Measurements from ENCODE around the gene TRIM36.

Gene TRIM36, protein sequence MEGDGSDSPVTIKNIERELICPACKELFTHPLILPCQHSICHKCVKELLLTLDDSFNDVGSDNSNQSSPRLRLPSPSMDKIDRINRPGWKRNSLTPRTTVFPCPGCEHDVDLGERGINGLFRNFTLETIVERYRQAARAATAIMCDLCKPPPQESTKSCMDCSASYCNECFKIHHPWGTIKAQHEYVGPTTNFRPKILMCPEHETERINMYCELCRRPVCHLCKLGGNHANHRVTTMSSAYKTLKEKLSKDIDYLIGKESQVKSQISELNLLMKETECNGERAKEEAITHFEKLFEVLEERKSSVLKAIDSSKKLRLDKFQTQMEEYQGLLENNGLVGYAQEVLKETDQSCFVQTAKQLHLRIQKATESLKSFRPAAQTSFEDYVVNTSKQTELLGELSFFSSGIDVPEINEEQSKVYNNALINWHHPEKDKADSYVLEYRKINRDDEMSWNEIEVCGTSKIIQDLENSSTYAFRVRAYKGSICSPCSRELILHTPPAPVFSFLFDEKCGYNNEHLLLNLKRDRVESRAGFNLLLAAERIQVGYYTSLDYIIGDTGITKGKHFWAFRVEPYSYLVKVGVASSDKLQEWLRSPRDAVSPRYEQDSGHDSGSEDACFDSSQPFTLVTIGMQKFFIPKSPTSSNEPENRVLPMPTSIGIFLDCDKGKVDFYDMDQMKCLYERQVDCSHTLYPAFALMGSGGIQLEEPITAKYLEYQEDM

DNA sequence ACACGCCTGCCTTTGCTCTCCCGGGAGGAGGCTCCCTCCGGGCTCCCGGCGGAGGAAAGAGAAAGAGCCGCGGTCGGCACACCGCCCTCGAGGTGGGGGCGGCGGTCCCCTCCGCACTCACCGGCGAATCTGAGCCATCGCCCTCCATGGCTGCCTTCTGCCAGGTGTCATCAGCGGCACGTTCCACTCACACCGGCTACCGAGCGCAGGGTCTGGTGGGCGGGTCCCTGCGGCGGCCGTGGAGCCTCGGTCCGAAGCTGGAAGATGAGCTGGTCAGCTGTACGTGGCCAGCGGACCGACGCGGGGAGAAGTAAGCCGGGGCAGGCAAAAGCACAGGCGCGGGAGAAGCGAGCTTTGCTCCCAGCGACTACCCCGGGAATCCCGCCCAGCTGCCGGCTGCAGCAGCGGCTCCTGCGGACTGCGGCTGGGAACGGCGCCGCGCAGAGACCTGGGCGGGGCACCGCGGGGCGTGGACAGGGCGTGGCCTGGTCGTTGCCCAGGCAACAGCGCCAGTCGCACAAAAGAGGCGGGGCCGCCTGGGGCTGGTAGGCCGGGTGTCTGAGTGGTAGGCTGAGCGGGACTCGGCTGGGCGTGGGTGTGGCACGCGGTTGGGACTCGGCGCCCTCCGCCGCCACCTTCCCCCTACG, at the start of gene TRIM36:
Gene TRIM36, minus strand, starts transcription at position 422 of the 647 bp plus-strand sequence. Its CDS starts 274 bp downstream, at position 148.
- peak; percentile 82 for DNase-seq

- DNase-seq: no peak
Measured at GRCh38 chr5:115214541-115214940, 44.8 kb upstream of the TRIM36 start.

- DNase-seq: no peak
Measured at GRCh38 chr5:115209279-115209678, 39.6 kb upstream of the TRIM36 start.

DNA sequence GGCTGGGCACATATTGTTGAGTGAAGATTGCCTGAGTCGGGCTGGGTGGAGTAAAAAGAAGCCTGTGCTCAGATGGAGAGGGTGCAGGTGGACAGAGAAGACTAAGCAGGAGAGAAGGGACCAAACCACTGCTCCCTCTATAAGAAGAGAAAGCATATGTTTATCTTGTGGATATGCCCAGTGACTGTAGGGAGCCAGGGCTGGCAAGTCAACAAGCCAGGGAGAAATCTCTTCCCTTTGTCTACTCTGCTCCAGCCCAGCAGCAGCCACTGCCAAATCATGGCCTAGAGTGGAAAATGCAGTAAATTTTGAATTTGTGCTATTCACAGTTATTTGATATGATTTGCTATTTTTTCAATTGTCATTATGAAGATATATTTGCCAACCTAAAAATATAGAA, 33.2 kb upstream of the TRIM36 start:
- DNase-seq: no peak

DNA sequence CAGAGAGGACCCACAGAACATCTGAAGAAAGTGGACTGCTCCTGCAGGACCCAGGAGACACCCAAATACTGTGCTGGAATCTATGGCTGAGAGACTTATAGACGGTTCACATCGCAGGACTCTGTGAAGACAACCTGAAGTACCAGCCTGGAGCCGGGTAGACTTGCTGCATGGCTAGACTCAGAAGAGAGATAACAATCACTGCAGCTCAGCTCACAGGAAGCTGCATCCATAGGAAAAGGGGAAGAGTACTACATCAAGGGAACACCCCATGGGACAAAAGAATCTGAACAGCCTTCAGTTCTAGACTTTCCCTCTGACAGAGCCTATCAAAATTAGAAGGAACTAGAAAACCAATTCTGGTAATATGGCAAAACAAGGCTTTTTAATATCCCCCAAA, 26.5 kb upstream of the TRIM36 start:
- no peak for DNase-seq

DNA sequence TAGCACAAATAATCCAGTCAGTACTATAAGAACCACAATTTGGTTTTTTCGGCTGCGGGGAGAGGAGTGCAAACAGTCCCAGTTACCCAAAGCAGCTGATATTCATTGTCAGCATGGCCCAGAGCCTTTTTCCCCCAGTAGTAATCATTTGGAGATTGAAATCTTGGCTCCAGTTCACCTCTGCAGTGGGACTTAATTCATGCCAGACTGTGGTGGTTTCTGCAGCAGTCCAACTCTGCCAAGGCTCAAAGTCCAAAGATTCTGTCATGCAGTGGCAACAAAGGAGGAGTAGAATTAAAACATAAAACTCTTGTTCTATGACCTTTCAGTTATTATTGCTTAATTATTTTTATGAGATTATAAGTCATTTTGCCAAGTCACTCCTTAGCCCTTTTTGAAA, 25.0 kb upstream of the TRIM36 start:
- DNase-seq: no peak

GRCh38 chr5:115193295-115193694, 23.6 kb upstream of the TRIM36 start:
- DNase-seq: no peak

- DNase-seq: no peak
Measured at GRCh38 chr5:115192098-115192497, 22.4 kb upstream of the TRIM36 start.

GRCh38 chr5:115191474-115192031, 21.8 kb upstream of the TRIM36 start:
- DNase-seq: no peak

- no peak for DNase-seq
Measured at GRCh38 chr5:115190388-115190787, 20.7 kb upstream of the TRIM36 start.

- DNase-seq: no peak
Measured at GRCh38 chr5:115189866-115190265, 20.2 kb upstream of the TRIM36 start.

- no peak for DNase-seq
Measured at GRCh38 chr5:115186794-115187193, 17.1 kb upstream of the TRIM36 start.

GRCh38 chr5:115184770-115185169, 15.1 kb upstream of the TRIM36 start:
- DNase-seq: no peak

GRCh38 chr5:115181757-115182156, 12.0 kb upstream of the TRIM36 start:
- no peak for DNase-seq

- DNase-seq: peak; percentile 19
Measured at GRCh38 chr5:115180165-115180709, 10.5 kb upstream of the TRIM36 start.

GRCh38 chr5:115179394-115180164, 9.9 kb upstream of the TRIM36 start:
- no peak for DNase-seq

DNA sequence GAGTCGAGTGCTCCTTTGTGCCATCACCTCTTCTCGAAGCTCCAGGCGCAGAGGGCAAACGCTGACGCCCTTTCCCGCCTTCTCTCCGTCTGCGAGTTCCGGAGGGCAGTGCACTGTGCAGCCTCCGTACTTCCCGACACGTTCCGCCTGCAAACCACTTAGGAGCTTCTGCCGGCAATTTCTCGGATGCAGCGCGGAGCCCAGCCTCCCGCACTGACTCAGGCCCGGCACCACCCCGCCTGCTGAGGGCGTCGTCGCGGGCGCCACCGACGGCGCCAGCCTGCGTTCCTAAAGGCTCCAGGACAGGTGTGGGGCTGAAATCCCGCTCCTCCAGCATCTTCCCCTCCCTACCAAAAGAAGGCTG, 9.3 kb upstream of the TRIM36 start:
- no peak for DNase-seq

- DNase-seq: no peak
Measured at GRCh38 chr5:115170929-115171510, 1.3 kb upstream of the TRIM36 start.

- no peak for DNase-seq
Measured at GRCh38 chr5:115170134-115170928, 623 bp upstream of the TRIM36 start.

- DNase-seq: peak; percentile 9
Measured at GRCh38 chr5:115168829-115169486, 750 bp downstream of the TRIM36 start.

All from NCI-H1105 (cell line).